HG02981 (cell line): ENCODE data around the gene UBE2C.
A peak's percentile ranks its signal among the peaks of the same experiment; 100 is the strongest.
"Not testable (repeated sequence)": the region's sequence is repeated elsewhere in the genome, so short reads cannot be mapped to it uniquely, and the experiment has no call there.

ENCODE experiments used
- ATAC-seq: cut with Tn5 transposase; IDR thresholded peaks from one replicate; pipeline ENCODE4 v1.9.1; 2021; ENCODE audit warnings: mild to moderate bottlenecking, moderate library complexity; ENCODE audit not compliant: unreplicated experiment

Gene UBE2C

DNA sequence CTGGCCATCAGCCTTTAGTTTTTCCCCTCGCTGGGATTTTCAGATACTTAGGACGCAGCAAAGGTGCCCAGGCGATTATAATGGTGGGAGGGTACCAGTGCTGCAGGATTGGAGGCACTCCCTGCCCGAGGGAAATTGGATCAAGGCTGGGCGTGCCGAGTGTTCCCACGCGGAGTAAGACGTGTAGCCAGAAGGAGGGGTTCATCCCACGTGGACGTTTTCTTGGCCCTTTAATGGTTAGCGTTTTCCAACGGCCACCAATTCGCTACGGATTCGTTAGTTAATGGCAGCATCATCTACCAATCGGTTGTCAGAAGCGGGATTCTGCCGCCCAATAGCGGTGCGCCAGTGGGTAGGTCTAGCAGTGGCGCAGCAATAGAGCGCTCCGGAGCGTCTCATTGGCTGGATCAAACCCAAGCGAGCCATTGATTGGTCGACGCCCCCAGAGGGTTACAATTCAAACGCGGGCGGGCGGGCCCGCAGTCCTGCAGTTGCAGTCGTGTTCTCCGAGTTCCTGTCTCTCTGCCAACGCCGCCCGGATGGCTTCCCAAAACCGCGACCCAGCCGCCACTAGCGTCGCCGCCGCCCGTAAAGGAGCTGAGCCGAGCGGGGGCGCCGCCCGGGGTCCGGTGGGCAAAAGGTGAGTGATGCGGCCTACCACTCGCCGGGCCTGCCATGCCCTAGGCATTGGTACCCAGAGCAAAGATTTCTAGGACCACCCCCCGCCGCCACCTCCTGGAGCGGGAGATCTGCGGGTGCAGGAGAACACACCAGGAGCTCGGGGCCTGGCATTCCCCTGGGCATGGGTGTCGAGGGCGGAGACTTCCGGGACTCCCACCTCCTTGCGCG is at the start of gene UBE2C:
Gene UBE2C (plus strand): TSS at position 488 of the 849 bp plus-strand sequence. CDS start 52 bp downstream, at position 540.
- peak; percentile 97 for ATAC-seq

DNA sequence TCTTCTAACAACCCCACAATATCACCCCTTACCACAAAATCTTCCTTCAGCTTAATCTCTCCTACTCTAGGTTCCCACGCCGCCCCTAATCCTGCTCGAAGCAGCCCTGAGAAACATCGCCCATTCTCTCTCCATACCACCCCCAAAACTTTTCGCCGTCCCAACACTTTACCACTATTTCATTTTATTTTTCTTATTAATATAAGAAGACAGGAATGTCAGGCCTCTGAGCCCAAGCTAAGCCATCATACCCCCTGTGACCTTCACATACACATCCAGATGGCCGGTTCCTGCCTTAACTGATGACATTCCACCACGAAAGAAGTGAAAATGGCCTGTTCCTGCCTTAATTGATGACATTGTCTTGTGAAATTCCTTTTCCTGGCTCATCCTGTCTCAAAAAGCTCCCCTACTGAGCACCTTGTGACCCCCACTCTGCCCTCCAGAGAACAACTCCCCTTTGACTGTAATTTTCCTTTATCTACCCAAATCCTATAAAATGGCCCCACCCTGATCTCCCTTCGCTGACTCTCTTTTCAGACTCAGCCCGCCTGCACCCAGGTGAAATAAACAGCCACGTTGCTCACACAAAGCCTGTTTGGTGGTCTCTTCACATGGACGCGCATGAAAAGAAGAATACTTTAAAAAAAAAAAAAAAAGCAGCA is 47.7 kb upstream of the UBE2C start:
- ATAC-seq = not testable (repeated sequence)

DNA sequence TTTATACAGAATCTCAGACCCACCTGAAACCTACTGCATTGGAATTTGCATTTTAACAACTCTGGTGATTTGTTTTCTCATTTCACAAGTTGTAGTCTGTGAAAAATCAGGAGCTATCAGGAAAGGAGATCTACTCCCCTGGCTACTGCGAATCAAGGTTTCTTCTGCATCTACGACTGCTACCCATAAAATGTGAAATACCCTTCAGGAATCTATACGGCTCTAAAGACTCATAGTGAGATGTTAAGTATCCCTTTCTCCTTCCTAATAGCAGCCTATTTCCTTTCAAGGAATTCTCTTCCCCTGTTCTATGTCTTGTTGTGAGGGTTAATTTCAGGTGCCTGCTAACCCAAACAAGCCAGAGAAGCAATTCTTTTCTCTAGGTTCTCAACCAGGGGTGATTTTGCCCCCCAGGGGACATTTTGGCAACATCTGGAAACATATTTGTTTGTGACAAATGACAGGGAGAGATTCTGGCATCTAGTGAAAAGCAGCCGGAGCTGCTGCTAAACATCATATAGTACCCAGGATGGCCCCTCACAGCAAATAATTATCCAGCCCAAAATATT is 47.1 kb upstream of the UBE2C start:
- ATAC-seq = no peak

DNA sequence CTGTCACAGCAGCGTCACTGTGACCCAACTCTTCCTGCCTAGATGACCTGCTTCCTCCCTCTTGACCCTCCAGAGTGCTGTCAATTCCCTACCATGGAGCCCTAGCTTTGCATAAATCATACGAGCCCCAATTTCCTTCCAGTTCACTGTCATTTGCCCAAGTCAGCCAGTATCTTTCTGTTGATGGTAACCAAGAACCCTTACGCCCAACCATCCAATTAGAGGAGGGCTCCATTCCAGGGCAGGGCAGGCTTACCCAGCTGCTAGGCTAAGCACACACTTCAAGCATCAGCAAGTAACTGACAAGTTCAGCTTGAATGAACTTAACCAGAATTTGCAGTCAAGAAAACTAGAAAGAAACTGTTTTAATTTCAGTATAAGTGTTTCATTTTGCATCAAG is 46.5 kb upstream of the UBE2C start:
- ATAC-seq = no peak

DNA sequence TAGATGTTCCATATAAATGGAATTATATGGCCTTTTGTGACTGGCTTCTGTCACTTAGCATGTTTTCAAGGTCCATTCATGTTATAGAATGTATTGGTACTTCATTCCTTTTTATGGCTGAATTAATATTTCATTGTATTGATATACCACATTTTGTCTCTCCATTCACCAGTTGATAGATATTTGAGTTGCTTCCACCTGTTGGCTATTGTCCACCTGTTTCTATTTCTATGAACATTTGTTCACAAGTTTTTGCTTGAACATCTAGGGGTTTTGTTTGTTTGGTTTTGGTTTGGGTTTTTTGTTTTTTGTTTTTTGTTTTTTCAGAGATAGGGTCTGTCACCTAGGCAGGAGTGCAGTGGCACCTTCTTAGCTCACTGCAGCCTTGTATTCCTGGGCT is 44.0 kb upstream of the UBE2C start:
- no peak for ATAC-seq

DNA sequence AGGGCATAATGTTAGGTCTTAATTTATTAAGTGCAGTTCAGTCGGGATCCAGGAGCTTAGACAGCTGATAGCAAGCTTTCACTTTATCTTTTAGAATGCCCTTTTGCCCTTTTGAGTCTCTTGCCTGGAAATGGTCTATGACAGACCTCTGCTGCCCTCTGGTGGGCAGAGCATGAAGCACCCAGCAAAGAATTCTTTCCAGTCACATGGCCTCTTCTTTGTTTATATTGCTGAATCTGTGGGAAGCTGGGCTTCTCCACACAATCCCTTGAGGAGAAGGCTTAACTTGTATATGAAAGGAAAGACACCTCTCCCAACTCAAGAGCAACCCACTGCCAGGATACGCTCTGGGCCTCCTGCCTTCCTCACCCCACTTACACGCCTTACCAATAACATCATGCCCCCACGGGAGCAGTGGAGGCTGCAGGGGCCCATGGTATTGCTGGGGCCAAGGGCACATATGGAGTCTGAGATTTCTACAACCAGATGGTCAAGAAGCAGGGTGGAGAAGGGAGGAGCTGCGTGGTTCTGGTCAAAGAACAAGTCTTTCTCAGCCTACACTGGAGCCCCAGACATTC is 41.2 kb upstream of the UBE2C start:
- ATAC-seq = no peak

DNA sequence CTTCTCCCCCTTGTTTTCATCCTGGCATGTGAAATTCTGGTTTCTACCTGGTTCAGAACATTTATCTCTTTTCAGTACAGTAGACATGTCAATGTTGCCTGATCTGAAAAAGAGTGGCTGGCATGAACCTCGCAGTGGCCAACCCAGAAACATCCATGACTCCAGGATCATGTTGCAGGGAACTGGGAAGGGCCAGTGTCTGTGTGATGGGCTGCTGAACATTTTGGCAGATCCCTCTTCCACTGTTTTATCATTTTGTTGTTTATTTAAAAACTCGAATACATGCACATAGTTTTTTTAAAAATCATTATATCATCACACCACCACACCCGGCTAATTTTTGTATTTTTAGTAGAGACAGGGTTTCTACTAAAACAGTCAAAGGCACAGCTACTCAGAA is 39.8 kb upstream of the UBE2C start:
- no peak for ATAC-seq

DNA sequence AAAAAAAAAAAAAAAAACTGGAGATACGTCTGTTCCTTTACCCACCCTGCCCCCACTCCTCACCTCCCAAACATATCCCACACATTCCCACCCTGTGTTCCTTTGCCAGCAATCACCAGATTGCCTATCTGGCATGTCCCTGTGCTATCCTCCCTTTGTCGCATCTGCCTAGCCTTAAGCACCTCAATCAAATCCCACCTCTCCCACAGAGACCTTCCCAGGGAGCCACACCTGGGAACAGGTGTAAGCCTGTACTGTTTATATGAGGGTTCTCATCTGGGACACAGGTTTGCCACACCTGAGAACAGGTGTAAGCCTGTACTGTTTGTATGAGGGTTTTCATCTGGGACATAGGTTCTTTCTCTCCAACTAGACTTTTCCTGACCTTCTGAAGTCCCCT is 37.5 kb upstream of the UBE2C start:
- no peak for ATAC-seq

DNA sequence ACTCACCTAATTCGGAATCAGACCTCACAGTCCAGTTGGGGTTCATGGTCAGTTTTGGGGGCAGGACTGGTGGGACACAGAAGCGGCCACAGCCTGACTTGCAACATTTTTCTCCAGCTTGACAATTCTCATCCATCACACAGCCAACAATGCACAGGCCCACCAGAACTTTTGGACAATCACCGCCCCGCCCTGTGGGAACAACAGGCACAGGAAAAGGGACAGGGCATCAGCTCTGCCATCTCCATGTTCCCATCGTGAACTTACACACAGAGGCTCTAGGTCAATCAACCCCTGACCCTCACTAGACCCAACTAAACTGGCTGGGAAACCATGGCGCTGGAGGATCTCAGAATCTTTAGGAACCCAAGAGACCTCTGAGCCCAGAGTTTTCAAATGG is 37.0 kb upstream of the UBE2C start:
- ATAC-seq = no peak

DNA sequence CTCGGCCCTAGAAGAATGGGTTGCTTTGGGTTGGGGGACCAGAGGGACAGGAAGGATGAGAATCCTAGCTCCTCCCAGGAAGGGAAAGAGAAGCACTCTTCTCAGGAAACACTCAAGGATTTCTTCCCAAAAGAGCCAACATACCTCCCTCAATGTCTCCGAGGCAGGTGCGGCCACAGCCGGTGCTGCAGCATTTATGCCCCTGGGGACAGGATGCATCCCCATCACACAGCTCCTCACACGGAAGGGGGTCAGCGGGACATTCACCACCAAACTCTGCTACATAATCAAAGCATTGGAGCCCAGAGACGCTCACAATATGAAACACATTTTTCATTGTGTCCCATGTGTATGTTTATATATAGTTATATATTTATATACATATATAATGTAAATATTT is 35.5 kb upstream of the UBE2C start:
- ATAC-seq = no peak

DNA sequence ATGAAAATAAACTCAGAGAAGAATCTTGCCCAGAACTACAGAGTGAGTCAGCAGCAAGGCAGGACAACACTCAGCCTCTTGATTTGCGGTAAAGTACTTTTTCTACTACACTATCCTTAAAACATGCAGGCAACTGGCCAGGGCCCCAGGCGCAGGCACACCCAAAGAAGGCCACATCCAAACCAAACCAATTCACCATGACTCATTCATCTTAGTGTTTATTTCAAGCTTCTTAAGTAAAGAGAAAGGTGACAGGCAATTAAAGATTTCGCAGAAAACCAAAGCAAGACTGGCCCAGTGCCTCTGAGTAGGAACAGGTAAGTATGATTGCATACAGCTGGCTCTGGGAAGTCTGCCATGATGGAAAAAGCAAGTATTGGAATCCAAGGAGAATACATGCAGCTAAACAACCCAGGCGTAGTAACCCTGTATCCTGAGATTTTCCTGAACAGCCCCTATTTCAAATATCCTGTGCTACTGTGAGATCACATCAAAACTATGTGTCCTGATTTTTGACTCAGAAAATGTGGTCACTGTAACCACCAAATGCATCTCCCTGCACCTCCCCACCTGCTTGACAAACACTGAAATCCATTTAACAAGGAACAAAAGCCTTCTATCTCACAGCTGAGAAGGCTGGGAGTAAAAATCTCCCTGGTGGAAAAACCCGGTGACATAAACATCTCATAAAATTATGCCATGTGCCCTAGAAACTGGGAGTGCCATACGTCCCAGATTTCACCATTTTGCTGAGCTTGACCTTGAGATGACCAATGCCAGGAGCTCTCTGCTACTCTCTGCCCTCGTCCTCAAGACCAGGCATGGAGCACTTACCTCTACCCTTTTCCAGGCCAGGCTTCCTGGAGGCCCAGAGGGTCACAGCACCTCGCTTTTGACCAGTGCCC is 33.2 kb upstream of the UBE2C start:
- no peak for ATAC-seq

DNA sequence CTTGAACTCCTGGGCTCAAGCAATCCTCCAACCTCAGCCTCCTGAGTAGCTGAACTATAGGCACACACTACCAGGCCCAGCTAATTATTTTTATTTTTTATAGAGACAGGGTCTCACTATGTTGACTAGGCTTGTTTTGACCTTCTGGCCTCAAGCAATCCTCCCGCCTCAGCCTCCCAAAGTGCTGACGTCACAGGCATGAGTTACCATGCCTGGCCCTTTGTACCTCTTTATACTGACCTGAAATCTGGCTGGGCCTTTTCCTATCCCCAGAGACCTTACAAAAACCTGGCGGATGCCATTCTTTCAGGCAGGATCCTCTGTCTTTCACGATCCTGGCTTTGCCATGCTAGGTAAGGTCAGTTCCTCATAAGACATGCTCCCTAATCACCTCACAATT is 32.3 kb upstream of the UBE2C start:
- ATAC-seq = no peak

DNA sequence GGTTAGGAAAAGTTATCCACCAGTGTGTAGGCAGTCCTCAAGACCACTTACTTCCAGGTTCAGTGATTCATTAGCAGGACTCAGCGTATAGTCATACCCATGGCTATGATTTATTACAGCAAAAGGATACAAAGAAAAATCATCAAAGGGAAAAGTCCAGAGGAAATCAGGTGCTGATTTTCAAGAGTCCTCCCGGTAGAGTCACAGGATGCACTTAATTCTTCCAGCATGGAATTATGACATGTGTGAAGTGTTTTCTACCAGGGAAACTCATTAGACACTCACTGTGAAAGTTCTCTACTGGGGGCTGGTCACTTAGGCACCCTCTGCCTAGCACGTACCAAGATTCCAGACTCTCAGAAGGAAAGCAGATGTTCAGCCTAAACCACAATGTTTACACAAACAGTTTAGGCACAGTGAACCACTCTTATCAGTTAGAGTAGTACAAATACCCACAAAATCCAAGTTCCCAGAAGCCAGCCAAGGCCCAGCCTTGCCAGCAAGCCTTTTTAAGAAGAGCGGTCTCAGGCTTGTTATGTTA is 31.0 kb upstream of the UBE2C start:
- ATAC-seq = no peak

DNA sequence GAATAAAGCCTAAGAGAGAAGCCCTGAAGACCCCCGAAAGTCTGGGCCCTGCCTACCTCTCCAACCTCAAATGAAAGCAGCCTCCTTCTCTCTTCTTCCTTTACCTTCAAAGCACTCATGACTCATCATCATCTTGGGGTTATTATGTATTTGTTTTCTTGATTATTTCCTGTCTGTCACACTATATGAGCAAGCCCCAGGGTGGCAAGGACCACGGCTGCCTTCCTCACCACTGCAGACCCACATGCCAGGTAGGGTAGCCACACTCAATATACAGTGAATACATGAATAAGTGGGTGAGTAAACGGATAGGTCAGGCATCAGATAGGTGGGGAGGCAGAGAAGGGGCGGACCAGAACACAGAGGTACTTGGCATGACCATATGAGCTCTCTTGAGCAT is 29.6 kb upstream of the UBE2C start:
- ATAC-seq = no peak

DNA sequence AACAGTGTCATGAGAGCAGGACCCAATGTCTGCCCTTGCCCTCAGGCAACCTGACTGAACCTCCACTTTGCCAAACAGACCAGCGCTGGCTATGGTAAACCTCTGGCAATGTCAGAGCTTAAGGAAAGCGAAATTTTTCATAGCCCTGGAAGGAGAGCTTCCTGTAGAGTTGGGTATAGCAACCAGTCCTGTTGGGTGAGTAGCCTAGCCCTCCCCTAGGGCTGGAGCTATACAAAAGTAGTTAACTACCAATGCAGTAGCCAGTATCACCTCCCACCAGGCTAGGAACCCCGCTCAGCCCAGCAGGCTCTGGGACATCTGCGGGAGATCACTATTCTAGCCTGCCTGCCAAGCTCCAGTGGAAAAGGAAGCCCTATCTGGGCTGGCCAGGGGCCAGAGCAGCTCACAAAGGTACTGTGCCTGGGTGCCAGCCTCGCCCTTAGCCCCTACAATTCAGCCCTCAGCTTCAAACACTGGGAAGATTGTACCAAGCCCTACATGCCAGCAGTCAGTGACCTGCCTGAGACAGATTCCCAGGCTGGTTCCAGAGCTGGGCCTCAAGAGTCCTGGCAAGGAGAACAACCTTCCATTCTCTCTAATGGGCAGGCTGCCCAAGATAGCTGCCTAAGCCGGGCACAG is 28.7 kb upstream of the UBE2C start:
- ATAC-seq = no peak

DNA sequence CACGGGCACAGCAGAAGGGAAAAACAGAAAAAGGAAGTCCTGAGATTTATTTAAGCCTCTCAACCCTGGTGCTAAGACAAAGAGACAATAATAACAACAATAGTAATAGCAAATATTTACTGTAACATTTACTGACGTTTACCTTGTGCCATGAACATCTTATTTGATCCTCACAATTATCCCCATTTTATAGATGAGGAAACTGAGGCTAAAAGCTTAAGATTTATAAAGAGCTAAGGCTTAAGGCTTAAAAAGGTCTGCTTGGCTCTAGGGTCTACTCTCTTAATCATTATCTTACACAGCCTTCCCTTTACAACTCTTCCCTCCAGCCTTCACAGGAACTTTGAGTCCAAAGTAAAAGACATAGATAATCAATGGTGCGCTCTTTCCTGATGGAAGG is 24.1 kb upstream of the UBE2C start:
- ATAC-seq = no peak

DNA sequence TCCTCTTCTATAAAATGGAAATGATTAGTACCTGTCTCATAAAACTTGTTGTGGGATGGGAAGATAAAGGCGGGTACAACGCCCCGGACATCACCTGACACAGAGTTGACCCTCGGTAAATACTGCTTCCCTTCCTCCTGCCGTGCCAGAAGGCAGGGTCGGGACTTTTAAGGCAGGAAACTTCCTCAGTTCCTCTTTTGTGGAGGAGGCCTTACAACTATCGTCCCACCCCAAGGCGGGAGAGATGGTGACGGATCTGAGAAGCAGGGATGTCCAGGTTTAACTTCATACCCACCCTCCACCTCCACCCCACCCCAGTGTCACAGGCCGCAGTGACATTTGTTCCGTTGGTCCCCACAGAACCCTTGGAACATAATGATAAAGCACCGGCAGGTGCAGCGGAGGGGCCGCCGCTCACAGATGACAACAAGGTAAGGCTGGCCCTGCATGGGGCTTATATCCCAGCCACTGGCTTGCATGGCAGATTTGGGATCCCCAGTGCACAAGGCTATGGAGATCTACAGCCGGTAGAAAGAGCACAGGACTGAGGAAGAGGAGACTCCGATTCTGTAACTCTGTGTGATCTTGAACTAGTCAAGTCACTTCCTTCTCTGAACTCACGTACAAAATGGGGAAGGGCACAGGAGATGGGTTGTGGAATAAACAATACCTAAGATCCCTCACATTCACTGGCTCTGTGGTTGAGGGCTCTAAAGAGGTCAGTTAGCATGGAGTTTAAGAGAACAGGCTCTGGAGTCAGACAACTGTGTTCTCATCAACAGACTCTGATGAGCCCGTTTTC is 19.9 kb upstream of the UBE2C start:
- no peak for ATAC-seq

DNA sequence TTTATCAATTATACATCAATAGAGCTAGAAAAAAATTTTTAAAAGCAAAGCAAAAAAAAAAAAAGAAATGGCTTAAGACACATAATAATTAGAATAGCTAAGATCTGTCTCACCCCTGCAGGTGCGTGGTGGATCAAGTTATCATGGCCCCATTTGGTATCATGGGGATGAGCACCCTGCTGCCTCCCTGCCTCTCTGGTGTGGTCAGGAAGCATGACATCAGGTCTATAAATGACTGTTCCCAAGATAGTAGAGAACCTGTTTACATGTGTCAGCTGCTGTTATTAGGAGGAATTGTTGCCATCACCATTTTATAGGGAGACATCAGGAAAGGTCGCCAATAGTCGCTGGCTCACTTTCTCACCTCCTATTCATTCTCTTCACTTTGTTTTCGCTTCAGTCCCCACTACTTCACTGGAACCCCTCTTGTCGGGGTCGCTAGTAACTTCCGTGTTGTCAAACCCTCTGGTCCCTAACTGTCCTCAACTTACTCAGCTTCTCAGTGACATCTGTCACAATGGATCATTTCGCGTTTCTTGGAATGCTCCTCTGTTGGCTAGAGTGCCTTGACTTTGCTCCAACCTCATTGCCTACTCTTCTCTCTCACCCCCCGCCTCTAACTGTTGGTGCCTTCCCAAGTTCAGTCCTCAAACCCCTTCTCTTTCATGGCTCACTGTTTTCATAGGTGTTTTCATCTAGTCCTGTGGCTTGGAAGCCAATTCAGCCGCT is 15.9 kb upstream of the UBE2C start:
- no peak for ATAC-seq
